Measurements from ENCODE around the gene GBE1.

GBE1 gene

GRCh38 chr3:81602781-81603180 lies 158.7 kb downstream of the GBE1 start:
- DNase-seq, result no peak

GRCh38 chr3:81601707-81602305 lies 159.6 kb downstream of the GBE1 start:
- DNase-seq, result no peak

GRCh38 chr3:81592101-81592500 lies 169.3 kb downstream of the GBE1 start:
- DNase-seq, result no peak

- no peak for DNase-seq
Observed at GRCh38 chr3:81585937-81586336, 175.5 kb downstream of the GBE1 start.

GRCh38 chr3:81585056-81585455 lies 176.4 kb downstream of the GBE1 start:
- no peak for DNase-seq

- no peak for DNase-seq
Observed at GRCh38 chr3:81581966-81582599, 179.4 kb downstream of the GBE1 start.

GRCh38 chr3:81580355-81580754 lies 181.1 kb downstream of the GBE1 start:
- no peak for DNase-seq

- peak; percentile 58 for DNase-seq
Observed at GRCh38 chr3:81579744-81580143, 181.7 kb downstream of the GBE1 start.

- DNase-seq, result no peak
Observed at GRCh38 chr3:81572201-81572756, 189.2 kb downstream of the GBE1 start.

GRCh38 chr3:81568378-81568777 lies 193.1 kb downstream of the GBE1 start:
- no peak for DNase-seq

- no peak for DNase-seq
Observed at GRCh38 chr3:81565041-81565440, 196.4 kb downstream of the GBE1 start.

GRCh38 chr3:81558106-81558505 lies 203.3 kb downstream of the GBE1 start:
- DNase-seq, result no peak

GRCh38 chr3:81554801-81555200 lies 206.6 kb downstream of the GBE1 start:
- no peak for DNase-seq

GRCh38 chr3:81554388-81554787 lies 207.1 kb downstream of the GBE1 start:
- no peak for DNase-seq

GRCh38 chr3:81550415-81550814 lies 211.0 kb downstream of the GBE1 start:
- DNase-seq, result no peak

- no peak for DNase-seq
Observed at GRCh38 chr3:81549831-81550230, 211.6 kb downstream of the GBE1 start.

GRCh38 chr3:81549388-81549787 lies 212.1 kb downstream of the GBE1 start:
- DNase-seq, result no peak

- DNase-seq, result no peak
Observed at GRCh38 chr3:81545572-81545971, 215.9 kb downstream of the GBE1 start.

GRCh38 chr3:81544385-81544784 lies 217.1 kb downstream of the GBE1 start:
- DNase-seq, result no peak

- no peak for DNase-seq
Observed at GRCh38 chr3:81540787-81541186, 220.7 kb downstream of the GBE1 start.

- no peak for DNase-seq
Observed at GRCh38 chr3:81531846-81532245, 229.6 kb downstream of the GBE1 start.

- DNase-seq, result no peak
Observed at GRCh38 chr3:81531263-81531662, 230.2 kb downstream of the GBE1 start.

GRCh38 chr3:81530180-81530939 lies 231.1 kb downstream of the GBE1 start:
- DNase-seq, result no peak

GRCh38 chr3:81521855-81522254 lies 239.6 kb downstream of the GBE1 start:
- DNase-seq, result no peak

Measured in NCI-H1105 (cell line).